Esophagus squamous epithelium (tissue), 5 donors: ENCODE measurements around the gene SOCS3. TPM values are rescaled to one million over a fixed set of nuclear protein-coding genes. Genes with fewer than 3 reads are reported as not detected.

Experiments used
- DNase-seq: peaks from one replicate; lab custom pipeline; 2025; lab: John Stamatoyannopoulos, UW
- H3K27ac ChIP-seq, 4 donors: fragments of 200-600 bp; sonication (generic); one replicate each; pipeline ENCODE4 v1.5.1; 2016 to 2019; ENCODE audit warnings: mild to moderate bottlenecking in 1 of 4
- H3K27me3 ChIP-seq, 4 donors: fragments of 200-600 bp; sonication (generic); 1 replicate in 3 of 4; 2 replicates in 1 of 4; pipeline versions ENCODE4 v1.5.1 to v1.6.0; 2017 to 2021; ENCODE audit warnings: antibody characterized with exemption in 1 of 4
- H3K36me3 ChIP-seq, 3 donors: fragments of 200-600 bp; sonication (generic); one replicate each; pipeline ENCODE4 v1.5.1; 2016 to 2019
- H3K4me1 ChIP-seq, 3 donors: fragments of 200-600 bp; sonication (generic); one replicate each; pipeline ENCODE4 v1.5.1; 2017 to 2019
- H3K4me3 ChIP-seq, 4 donors: fragments of 200-600 bp; sonication (generic); 1 replicate in 3 of 4; 2 replicates in 1 of 4; pipeline ENCODE4 v1.5.1; 2016 to 2019; ENCODE audit warnings: mild to moderate bottlenecking in 2 of 4, moderate library complexity in 1 of 4
- H3K9me3 ChIP-seq, 3 donors: fragments of 200-600 bp; sonication (generic); one replicate each; pipeline ENCODE4 v1.5.1; 2016 to 2019
- POLR2A ChIP-seq, 4 donors: fragments of 450-650 bp; IDR thresholded peaks; one replicate each; pipeline ENCODE4 v1.6.1; 2017; ENCODE audit warnings: antibody characterized with exemption in 4 of 4, mild to moderate bottlenecking in 4 of 4, moderate library complexity in 3 of 4
- WGBS, 2 donors: methylation state at CpG; one replicate each; pipeline ENCODE4 v1.1.5; 2018; 5-methylcytosine and 5-hydroxymethylcytosine counted together
- intact Hi-C: fragments of 100-400 bp; cut with DNase I; formaldehyde crosslinking; loops from one replicate; pipeline ENCODE4 v1.15.0; 2022
- total RNA-seq, 4 donors: library from RNA; depleted of rRNA; stranded (reverse); fragments of >200 nt; gene quantifications; one replicate each; pipeline ENCODE4 v1.1.0, GENCODE V29; 2016
- TF ChIP-seq, protein P1 (sequence below), 6 experiments: fragments of 450-650 bp in 4 of 6; fragments of 200-600 bp in 2 of 6; sonication (generic) in 2 of 6; IDR thresholded peaks; one replicate each; pipeline ENCODE4 v1.5.1; 2016 to 2019; ENCODE audit warnings: antibody characterized with exemption in 6 of 6, mild to moderate bottlenecking in 4 of 6, moderate library complexity in 4 of 6
- donor health status: DM: yes; HTN: yes; CAD: no.

Gene SOCS3
- total RNA-seq, 4 donors from 2014 or later: 6.3 to 23.1 (median 17.1) TPM

DNA sequence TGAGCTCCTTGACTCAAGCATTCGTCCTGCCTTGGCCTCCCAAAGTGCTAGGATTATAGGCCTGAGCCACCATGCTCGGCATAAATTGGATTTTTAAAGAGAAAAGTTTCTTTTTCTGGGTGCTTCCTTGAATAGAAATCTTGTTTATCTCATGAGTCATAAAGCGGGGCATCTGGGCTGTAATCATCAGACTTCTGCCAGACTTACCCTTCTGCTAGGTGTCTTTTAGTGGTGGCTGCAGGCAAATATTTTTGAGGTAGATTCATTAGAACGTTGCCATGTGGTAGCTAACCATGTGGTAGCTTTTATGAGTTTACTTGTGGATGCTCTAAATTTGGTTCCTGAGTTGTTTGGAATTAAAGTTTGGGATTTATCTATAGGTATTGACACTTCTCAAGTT is 32.0 kb upstream of the SOCS3 start:
- intact Hi-C loops: no loop called here
- no peak overlapping the region for H3K4me3 ChIP-seq
- H3K27ac ChIP-seq: peak overlapping the region in 1 of 4 donors; percentile 36

DNA sequence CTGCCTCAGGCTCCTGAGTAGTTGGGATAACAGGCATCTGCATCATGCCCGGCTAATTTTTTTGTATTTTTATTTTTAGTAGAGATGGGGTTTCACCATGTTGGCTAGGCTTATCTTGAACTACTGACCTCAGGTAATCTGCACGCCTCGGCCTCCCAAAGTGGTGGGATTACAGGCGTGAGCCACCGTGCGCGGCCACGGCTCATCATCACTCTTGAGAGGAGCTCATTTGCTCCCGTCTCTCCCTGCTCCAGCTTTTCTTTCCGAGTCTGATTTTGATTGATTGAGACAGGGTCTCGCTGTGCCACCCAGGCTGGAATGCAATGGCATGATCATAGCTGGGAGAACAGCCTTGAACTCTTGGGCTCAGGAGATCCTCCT is 31.2 kb upstream of the SOCS3 start:
- H3K27me3 ChIP-seq: no peaks in the 10 kb centered on the region
- H3K27ac ChIP-seq: peak overlapping the region in 1 of 4 donors; percentile 36
- WGBS, 2 donors: 92 to 95% methylated on average over 10 to 11 of the region's 11 CpGs
- TF ChIP-seq, protein P1, sequence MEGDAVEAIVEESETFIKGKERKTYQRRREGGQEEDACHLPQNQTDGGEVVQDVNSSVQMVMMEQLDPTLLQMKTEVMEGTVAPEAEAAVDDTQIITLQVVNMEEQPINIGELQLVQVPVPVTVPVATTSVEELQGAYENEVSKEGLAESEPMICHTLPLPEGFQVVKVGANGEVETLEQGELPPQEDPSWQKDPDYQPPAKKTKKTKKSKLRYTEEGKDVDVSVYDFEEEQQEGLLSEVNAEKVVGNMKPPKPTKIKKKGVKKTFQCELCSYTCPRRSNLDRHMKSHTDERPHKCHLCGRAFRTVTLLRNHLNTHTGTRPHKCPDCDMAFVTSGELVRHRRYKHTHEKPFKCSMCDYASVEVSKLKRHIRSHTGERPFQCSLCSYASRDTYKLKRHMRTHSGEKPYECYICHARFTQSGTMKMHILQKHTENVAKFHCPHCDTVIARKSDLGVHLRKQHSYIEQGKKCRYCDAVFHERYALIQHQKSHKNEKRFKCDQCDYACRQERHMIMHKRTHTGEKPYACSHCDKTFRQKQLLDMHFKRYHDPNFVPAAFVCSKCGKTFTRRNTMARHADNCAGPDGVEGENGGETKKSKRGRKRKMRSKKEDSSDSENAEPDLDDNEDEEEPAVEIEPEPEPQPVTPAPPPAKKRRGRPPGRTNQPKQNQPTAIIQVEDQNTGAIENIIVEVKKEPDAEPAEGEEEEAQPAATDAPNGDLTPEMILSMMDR (IDR thresholded peaks at IDR 0.05): no peak
- H3K36me3 ChIP-seq: peaks cover under 1 to 26% (median 3%) of the 10 kb centered on the region in 3 donors
- no peaks in the 10 kb centered on the region for H3K9me3 ChIP-seq
- no peak for DNase-seq
- intact Hi-C loops: no loop called here
- no peak overlapping the region for H3K4me3 ChIP-seq
- H3K4me1 ChIP-seq: peaks cover 14 to 90% (median 61%) of the 10 kb centered on the region in 3 donors

More for the DNA sequence above, 32.0 kb upstream of the SOCS3 start:
- H3K9me3 ChIP-seq: no peaks in the 10 kb centered on the region
- no peak for TF ChIP-seq POLR2A (IDR thresholded peaks at IDR 0.05)
- TF ChIP-seq, protein P1 (IDR thresholded peaks at IDR 0.05): no peak
- DNase-seq: no peak
- peaks cover 12 to 83% (median 55%) of the 10 kb centered on the region in 3 donors for H3K4me1 ChIP-seq
- peaks cover 3 to 34% (median 9%) of the 10 kb centered on the region in 3 donors for H3K36me3 ChIP-seq
- WGBS, 2 donors: 18 to 24% methylated on average over 4 of the region's 4 CpGs
- H3K27me3 ChIP-seq: no peaks in the 10 kb centered on the region

DNA sequence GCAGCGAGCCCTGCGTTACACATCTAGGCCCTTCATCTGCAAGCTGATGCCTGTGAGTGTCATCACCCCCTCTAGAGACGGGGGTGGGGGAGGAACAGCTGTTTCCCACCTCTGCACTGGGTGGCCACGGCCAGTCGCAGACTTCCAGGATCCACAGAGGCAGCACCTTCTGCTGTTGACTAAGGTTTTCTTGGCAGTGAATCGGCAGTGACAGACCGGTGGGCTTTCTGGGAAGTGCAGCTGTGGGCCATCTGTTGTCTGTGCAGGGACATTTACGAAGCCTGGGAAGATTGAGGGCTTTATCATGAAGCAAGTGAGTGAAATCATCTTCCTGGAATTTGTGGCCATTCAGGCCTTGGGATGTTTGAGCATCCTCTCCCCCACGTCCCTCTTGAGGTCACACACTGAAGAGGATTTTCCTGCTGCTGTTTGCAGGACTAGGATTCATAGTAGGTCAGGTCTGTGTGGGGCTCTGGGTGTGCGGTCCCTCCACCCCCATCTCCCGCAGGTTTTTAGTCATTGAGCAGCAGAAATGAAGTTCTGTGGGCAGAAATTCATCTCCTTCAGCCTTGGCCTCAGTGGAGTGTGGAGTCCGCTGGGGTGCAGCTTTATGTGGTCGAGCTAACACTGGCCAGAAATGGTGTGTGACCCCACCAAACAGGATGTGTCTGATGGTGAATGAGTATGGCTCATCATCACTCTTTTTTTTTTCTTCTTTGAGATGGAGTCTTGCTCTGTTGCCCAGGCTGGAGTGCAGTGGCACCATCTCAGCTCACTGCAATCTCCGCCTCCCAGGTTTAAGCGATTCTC is 30.6 kb upstream of the SOCS3 start:
- WGBS, 2 donors: 80 to 83% methylated on average over 3 to 5 of the region's 15 CpGs
- DNase-seq: no peak
- H3K4me3 ChIP-seq: no peak overlapping the region
- no peak for TF ChIP-seq POLR2A (IDR thresholded peaks at IDR 0.05)
- TF ChIP-seq, protein P1 (IDR thresholded peaks at IDR 0.05): peak in 2 of 6 experiments; percentile 11 to 12
- peaks cover 19 to 95% (median 67%) of the 10 kb centered on the region in 3 donors for H3K4me1 ChIP-seq
- intact Hi-C loops: no loop called here
- peaks cover 0 to 20% (median 3%) of the 10 kb centered on the region in 3 donors for H3K36me3 ChIP-seq
- peak overlapping the region in 2 of 4 donors; percentile 25 to 51 for H3K27ac ChIP-seq
- no peaks in the 10 kb centered on the region for H3K27me3 ChIP-seq
- H3K9me3 ChIP-seq: no peaks in the 10 kb centered on the region

DNA sequence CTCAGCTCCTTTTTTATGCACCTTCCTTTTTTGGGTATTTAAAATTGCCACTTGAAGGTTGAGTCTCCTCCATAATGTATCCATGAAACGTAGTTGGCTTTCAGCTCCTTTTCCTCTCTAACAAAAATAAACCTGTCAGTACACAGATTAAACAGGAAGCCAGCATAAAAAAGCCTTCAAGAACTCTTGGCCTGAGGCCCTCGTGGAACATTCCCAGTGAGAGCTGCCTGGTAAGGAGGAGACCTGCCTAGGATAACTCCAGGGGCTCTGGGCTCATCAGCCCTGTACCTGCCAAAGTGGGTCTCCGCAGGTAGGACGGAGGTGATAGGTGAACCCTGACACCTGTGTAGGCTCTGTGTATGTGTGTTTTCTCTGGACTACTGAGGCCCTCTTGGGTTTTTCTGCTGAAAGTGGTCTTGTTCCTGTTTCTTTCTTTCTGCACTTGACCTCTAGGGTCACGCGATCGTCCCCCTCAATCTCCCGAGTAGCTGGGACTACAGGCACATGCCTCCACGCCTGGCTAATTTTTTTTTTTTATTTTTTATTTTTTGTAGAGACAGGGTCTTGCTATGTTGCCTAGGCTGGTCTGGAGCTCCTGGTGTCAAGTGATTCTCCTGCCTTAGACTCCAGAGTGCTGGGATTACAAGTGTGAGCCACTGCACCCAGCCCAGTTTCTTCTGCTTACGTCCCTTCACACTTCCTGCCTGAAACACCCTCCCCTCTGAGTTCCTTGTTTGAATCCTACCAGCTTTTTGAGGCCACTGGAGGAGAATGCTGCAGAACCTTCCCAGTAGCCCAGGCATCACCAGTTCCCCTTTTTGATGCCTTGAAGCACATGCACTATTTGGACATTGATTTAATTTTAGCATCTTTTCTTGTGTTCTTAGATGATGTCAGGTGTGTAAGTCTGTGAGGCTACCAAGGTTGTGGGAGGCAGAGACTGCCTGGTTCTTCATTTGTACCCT is 28.4 kb upstream of the SOCS3 start:
- Histone ChIP-seq H3K36me3 (peaks cover 0 to 2% (median 0%) of the 10 kb centered on the region in 3 donors), H3K27me3 (no peaks in the 10 kb centered on the region), H3K27ac (peak overlapping the region; percentile 16 to 96 (median 66)), H3K4me1 (peaks cover 37 to 95% (median 77%) of the 10 kb centered on the region in 3 donors), H3K9me3 (no peaks in the 10 kb centered on the region), H3K4me3 (no peak overlapping the region)
- 26 to 31% methylated on average over 10 of the region's 10 CpGs for WGBS, 2 donors
- TF ChIP-seq POLR2A (IDR thresholded peaks at IDR 0.05): peak in 1 of 4 donors; percentile 24
- TF ChIP-seq, protein P1 (IDR thresholded peaks at IDR 0.05): no peak
- DNase-seq: no peak
- intact Hi-C loops: no loop called here
